Ascending aorta (tissue), 2 donors: Measurements from ENCODE around the gene PLPP3. TPM values are rescaled to one million over a fixed set of nuclear protein-coding genes. Genes with fewer than 3 reads are reported as not detected.

ENCODE experiments used
- DNase-seq, 2 donors: peaks; one replicate each; pipeline ENCODE4 v3.0.0-alpha.2; 2019; ENCODE audit warnings: low spot score in 2 of 2
- H3K27ac ChIP-seq, 2 donors: fragments of 200-600 bp; sonication (generic); one replicate each; pipeline ENCODE4 v1.5.1; 2016 to 2017; ENCODE audit warnings: mild to moderate bottlenecking in 1 of 2
- H3K27me3 ChIP-seq: fragments of 200-600 bp; sonication (generic); one replicate; pipeline ENCODE4 v1.5.1; 2017
- H3K36me3 ChIP-seq, 2 donors: fragments of 200-600 bp; sonication (generic); one replicate each; pipeline ENCODE4 v1.5.1; 2016
- H3K4me1 ChIP-seq, 2 donors: fragments of 200-600 bp; sonication (generic); one replicate each; pipeline ENCODE4 v1.5.1; 2016 to 2017; ENCODE audit warnings: mild to moderate bottlenecking in 1 of 2
- H3K4me3 ChIP-seq, 2 donors: fragments of 200-600 bp; sonication (generic); one replicate each; pipeline ENCODE4 v1.5.1; 2016 to 2017; ENCODE audit warnings: mild to moderate bottlenecking in 1 of 2
- H3K9me3 ChIP-seq, 2 donors: fragments of 200-600 bp; sonication (generic); one replicate each; pipeline ENCODE4 v1.5.1; 2016
- intact Hi-C: fragments of 100-400 bp; cut with DNase I; formaldehyde crosslinking; loops from one replicate; pipeline ENCODE4 v1.15.1; 2023
- total RNA-seq: library from RNA; depleted of rRNA; stranded (reverse); fragments of >200 nt; gene quantifications from one replicate; pipeline ENCODE4 v1.1.0, GENCODE V29; 2016
- TF ChIP-seq, protein P1 (sequence below), 3 experiments: fragments of 200-600 bp in 2 of 3; fragments of 450-650 bp in 1 of 3; sonication (generic) in 2 of 3; IDR thresholded peaks; one replicate each; pipeline ENCODE4 v1.5.1; 2016 to 2019; ENCODE audit warnings: antibody characterized with exemption in 3 of 3, mild to moderate bottlenecking in 1 of 3, moderate library complexity in 1 of 3

PLPP3 gene
- total RNA-seq, 1 donor from 2014 or later, result 87.7 TPM

DNA sequence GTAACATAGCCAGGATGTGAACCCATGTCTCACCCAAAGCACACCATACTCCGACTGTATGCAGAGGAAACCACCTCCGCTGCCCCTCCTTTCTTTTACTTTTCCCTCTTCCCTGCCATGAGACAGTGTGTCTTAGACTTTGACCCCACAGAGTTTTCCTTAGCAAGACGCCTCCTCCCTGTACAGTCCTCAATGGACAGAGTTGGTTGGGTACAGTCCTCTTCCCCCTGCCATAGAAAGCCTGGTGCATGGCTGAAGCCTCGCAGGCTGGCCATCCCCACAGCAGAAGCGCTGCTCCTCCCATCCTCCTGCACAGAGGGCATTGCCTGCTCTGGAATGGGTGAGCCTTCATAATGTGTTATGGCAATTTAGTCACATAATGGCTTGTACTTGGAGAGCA, 127.9 kb downstream of the PLPP3 start:
- Histone ChIP-seq H3K9me3 (no peaks in the 10 kb centered on the region), H3K27ac (no peak overlapping the region), H3K4me1 (peaks cover 3 to 14% of the 10 kb centered on the region in 2 donors), H3K27me3 (no peaks in the 10 kb centered on the region), H3K36me3 (no peaks in the 10 kb centered on the region), H3K4me3 (no peak overlapping the region)
- DNase-seq, result no peak
- intact Hi-C loops, result no loop called here
- TF ChIP-seq, protein P1, sequence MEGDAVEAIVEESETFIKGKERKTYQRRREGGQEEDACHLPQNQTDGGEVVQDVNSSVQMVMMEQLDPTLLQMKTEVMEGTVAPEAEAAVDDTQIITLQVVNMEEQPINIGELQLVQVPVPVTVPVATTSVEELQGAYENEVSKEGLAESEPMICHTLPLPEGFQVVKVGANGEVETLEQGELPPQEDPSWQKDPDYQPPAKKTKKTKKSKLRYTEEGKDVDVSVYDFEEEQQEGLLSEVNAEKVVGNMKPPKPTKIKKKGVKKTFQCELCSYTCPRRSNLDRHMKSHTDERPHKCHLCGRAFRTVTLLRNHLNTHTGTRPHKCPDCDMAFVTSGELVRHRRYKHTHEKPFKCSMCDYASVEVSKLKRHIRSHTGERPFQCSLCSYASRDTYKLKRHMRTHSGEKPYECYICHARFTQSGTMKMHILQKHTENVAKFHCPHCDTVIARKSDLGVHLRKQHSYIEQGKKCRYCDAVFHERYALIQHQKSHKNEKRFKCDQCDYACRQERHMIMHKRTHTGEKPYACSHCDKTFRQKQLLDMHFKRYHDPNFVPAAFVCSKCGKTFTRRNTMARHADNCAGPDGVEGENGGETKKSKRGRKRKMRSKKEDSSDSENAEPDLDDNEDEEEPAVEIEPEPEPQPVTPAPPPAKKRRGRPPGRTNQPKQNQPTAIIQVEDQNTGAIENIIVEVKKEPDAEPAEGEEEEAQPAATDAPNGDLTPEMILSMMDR (IDR thresholded peaks at IDR 0.05), result no peak

DNA sequence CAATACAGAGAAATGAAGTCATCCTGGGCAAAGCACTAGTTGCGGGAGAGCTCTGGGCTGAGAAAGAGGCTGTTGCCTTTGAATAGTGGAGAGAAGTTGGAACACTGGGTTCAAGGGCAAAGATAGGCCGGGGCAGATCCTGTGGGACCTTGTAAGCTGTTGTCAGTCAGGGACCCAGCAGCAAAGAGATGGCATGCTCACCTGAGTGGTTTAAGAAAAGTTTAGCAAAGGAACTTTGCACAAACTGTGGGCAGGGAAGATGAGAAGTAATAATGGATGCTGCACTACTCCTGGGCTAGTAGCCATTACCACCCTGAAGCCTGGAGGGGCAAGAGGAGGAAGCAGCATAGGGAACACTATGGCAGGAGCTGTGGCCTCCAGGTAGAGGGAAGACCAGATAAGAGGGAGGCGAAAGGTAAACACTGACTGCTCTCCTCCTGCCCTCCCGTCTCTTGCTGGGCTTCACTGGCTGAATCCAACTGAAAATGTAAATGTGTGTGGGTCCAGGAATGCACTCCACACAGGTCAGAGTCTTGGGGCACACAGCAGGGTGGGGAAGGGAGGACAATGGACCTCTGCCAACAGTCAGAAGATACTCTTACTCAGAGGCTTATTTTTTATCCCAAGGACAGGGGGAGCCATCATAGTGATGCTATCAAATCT, 129.2 kb downstream of the PLPP3 start:
- Histone ChIP-seq H3K36me3 (no peaks in the 10 kb centered on the region), H3K4me1 (peaks cover 3 to 19% of the 10 kb centered on the region in 2 donors), H3K4me3 (no peak overlapping the region), H3K27ac (no peak overlapping the region), H3K27me3 (no peaks in the 10 kb centered on the region), H3K9me3 (no peaks in the 10 kb centered on the region)
- no peak for DNase-seq
- intact Hi-C loops, result no loop called here
- TF ChIP-seq, protein P1 (IDR thresholded peaks at IDR 0.05), result no peak

DNA sequence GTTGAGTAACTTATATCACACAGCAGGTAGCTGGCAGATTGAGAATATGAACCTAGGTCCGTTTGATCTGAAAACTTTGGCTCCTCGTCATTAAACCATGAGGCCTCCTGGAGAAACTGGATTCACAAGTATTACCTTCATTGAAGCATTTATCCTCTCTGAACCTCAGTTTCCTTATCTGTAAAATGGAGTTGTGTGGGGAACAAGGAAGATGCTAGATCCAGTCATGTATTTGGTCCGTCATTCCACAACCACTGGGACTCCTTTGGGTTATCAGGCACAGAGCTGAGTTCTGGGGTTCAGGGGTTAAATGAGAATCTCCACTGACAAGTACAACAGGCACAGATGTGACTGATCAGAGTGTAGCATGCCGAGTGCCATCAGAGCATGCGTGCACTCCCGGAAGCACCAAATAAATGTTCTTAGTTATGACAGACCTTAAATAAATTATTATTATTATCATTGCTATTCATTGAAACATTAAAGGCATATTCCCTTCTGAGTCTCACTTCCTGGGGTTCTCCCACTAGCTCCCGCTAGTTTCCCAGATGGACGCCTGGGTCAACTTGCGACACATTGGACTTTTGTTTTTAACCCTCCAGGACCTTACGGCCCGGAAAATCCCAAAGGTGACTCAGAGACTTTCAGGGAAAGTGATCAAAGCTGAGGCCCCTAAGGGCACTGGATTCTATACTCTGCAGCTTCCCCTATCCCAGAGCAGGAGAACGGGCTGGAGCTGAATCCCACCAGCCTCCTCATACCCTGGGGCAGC, 130.6 kb downstream of the PLPP3 start:
- Histone ChIP-seq H3K9me3 (no peaks in the 10 kb centered on the region), H3K4me1 (peaks cover 3 to 19% of the 10 kb centered on the region in 2 donors), H3K27me3 (no peaks in the 10 kb centered on the region), H3K4me3 (no peak overlapping the region), H3K36me3 (no peaks in the 10 kb centered on the region), H3K27ac (no peak overlapping the region)
- peak in 1 of 2 donors; percentile 67 for DNase-seq
- TF ChIP-seq, protein P1 (IDR thresholded peaks at IDR 0.05), result no peak
- intact Hi-C loops, result no loop called here

DNA sequence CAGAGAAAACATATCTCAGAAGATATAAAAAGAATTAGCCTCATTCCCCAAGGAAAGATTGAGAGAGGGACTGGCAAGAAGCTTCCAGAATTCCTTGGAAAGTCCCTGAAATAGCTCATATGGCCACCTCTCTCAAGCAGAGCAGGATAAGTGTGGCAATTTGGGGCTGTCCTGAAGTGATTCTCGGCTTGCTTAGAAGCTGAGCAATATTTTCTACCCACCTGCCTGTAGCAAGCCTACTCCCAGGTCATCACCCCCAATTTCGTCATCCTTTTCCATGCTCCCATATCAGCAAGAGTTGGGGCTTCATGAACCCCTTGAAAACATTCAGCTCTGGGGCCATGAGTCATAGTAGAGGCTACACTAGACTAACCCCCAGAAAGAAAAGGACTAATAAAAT, 131.5 kb downstream of the PLPP3 start:
- DNase-seq, result no peak
- peaks cover 3 to 19% of the 10 kb centered on the region in 2 donors for H3K4me1 ChIP-seq
- no peaks in the 10 kb centered on the region for H3K27me3 ChIP-seq
- H3K36me3 ChIP-seq, result no peaks in the 10 kb centered on the region
- TF ChIP-seq, protein P1 (IDR thresholded peaks at IDR 0.05), result no peak
- no peaks in the 10 kb centered on the region for H3K9me3 ChIP-seq
- H3K27ac ChIP-seq, result peak overlapping the region in 1 of 2 donors; percentile 23
- intact Hi-C loops, result no loop called here
- no peak overlapping the region for H3K4me3 ChIP-seq

DNA sequence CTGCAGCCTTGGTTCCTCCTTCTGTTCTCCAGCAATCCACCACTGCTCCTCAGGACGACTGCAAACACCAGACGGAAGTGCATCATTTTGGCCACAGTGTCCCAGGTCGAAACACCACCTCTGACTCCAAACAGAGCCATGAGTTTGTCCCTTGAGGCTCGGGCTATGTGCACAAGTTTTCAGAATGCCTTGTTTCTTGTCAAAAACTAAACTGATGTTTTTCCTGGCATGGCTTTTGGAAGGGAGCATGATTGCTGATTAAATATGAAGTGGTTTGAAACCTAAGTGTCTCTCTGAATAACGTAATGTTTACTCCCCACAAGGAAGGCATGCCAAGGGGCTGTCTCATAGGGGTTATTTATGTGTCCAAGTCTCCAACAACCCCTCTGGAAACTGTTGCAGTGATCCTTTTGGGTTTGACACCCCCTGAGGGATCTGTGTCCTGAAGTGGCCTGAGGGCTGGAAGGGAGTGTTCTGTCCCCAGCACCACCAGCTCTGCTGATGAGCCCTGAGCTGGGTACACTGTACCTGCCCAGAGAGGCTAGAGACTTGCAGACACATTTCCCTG, 132.7 kb downstream of the PLPP3 start:
- Histone ChIP-seq H3K36me3 (no peaks in the 10 kb centered on the region), H3K9me3 (no peaks in the 10 kb centered on the region), H3K4me1 (peaks cover 3 to 16% of the 10 kb centered on the region in 2 donors), H3K27ac (peak overlapping the region; percentile 15 to 23), H3K4me3 (no peak overlapping the region), H3K27me3 (no peaks in the 10 kb centered on the region)
- TF ChIP-seq, protein P1 (IDR thresholded peaks at IDR 0.05), result no peak
- intact Hi-C loops, result no loop called here
- DNase-seq, result peak in 1 of 2 donors; percentile 85
